Bronchial epithelial cell (primary cell): ENCODE results near the gene PARP8. TPM values are rescaled to one million over a fixed set of nuclear protein-coding genes. Genes with fewer than 3 reads are reported as not detected.

ENCODE experiments used
- DNase-seq: peaks from one replicate; pipeline ENCODE4 v3.0.0-alpha.2; 2010; ENCODE audit warnings: low read depth
- FAIRE-seq: peaks from 2 replicates; lab custom pipeline; 2011; peaks lifted over from hg19 to GRCh38; lab: Jason Lieb, UNC
- H3K27me3 ChIP-seq: 2 replicates; pipeline ENCODE4 v1.5.1; 2011; ENCODE audit warnings: low read length; ENCODE audit not compliant: control insufficient read depth, insufficient read depth
- H3K36me3 ChIP-seq: 2 replicates; pipeline ENCODE4 v1.5.1; 2011; ENCODE audit warnings: low read length; ENCODE audit not compliant: control insufficient read depth, insufficient read depth
- H3K4me3 ChIP-seq: 2 replicates; pipeline ENCODE4 v1.5.1; 2011; ENCODE audit warnings: mild to moderate bottlenecking, low read depth, low read length, control low read depth
- CTCF ChIP-seq: IDR thresholded peaks from 2 replicates; pipeline ENCODE4 v1.5.1; 2011; ENCODE audit warnings: mild to moderate bottlenecking, moderate library complexity, low read length, control low read depth, inconsistent platforms; ENCODE audit not compliant: insufficient read depth, severe bottlenecking
- total RNA-seq: library from RNA; depleted of rRNA; stranded (reverse); fragments of >200 nt; gene quantifications from 2 replicates; pipeline ENCODE4 v1.2.1, GENCODE V29; 2014

The PARP8 gene
- total RNA-seq, 1 donor from 2014 or later, result 14.5 TPM

DNA sequence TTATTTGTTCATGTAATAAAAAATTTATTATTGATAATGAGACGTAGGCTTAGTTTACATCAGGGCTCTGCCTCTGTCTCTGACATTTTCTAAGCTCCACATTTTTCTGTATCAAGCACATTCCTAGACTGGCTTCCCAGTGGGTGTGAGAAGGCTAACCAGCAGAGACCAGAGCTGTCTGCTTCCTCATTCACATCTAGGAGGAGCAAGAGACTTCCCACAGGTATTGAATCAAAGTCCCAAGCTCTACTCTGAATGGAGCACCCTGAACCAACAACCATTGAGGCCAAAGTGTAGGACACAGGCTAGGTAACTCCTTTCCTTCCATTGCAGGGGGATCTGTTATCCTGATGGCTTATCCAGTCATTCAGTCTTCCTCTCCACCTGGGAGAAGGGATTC lies 72.4 kb downstream of the PARP8 start:
- FAIRE-seq (no peak), DNase-seq (no peak)
- no peak for TF ChIP-seq CTCF
- Histone ChIP-seq H3K36me3 (no peaks in the 10 kb centered on the region), H3K4me3 (no peak overlapping the region), H3K27me3 (no peaks in the 10 kb centered on the region)

DNA sequence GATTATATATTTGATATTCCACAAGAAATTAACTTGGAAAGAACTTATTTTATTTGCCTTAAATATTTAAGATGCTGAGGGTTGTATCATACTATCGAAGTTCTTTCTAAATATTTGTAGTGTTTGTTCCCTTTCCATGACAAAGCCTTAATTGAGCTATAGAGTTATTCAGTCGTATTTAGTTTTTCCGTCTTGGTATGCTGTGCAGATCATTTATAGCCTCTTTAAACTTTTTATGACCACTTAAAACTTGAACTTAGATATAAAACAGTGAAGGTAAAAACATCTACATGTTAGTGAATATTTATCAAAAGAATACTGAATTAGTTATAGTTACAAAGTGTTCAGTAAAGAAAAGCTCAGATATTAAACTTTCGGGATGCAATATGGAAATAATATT lies 74.4 kb downstream of the PARP8 start:
- H3K27me3 ChIP-seq, result no peaks in the 10 kb centered on the region
- H3K4me3 ChIP-seq, result no peak overlapping the region
- no peak for DNase-seq
- H3K36me3 ChIP-seq, result no peaks in the 10 kb centered on the region
- FAIRE-seq, result no peak
- TF ChIP-seq CTCF, result no peak

GRCh38 chr5:50744776-50745175 lies 78.3 kb downstream of the PARP8 start:
- Histone ChIP-seq H3K36me3 (no peaks in the 10 kb centered on the region), H3K27me3 (no peaks in the 10 kb centered on the region), H3K4me3 (no peak overlapping the region)
- DNase-seq, result peak; percentile 41
- no peak for TF ChIP-seq CTCF
- no peak for FAIRE-seq

GRCh38 chr5:50745221-50745910 lies 78.9 kb downstream of the PARP8 start:
- Histone ChIP-seq H3K36me3 (no peaks in the 10 kb centered on the region), H3K4me3 (no peak overlapping the region), H3K27me3 (no peaks in the 10 kb centered on the region)
- TF ChIP-seq CTCF, result no peak
- no peak for DNase-seq
- no peak for FAIRE-seq

GRCh38 chr5:50749181-50749580 lies 82.7 kb downstream of the PARP8 start:
- no peak for TF ChIP-seq CTCF
- no peaks in the 10 kb centered on the region for H3K27me3 ChIP-seq
- no peak for FAIRE-seq
- DNase-seq, result no peak
- no peak overlapping the region for H3K4me3 ChIP-seq
- no peaks in the 10 kb centered on the region for H3K36me3 ChIP-seq

GRCh38 chr5:50749873-50750272 lies 83.4 kb downstream of the PARP8 start:
- Histone ChIP-seq H3K4me3 (no peak overlapping the region), H3K27me3 (no peaks in the 10 kb centered on the region), H3K36me3 (no peaks in the 10 kb centered on the region)
- DNase-seq, result no peak
- no peak for TF ChIP-seq CTCF
- FAIRE-seq, result no peak
